Gastroesophageal sphincter (tissue), 3 donors: Measurements from ENCODE around the gene KLF7.

Experiments
- CTCF ChIP-seq, 4 experiments: fragments of 200-600 bp in 2 of 4; fragments of 450-650 bp in 2 of 4; sonication (generic) in 1 of 4; IDR thresholded peaks; one replicate each; pipeline ENCODE4 v1.5.1; 2017 to 2019; ENCODE audit warnings: antibody characterized with exemption in 4 of 4, mild to moderate bottlenecking in 2 of 4, moderate library complexity in 2 of 4
- POLR2A ChIP-seq, 2 donors: fragments of 450-650 bp; IDR thresholded peaks; one replicate each; pipeline ENCODE4 v1.6.1; 2017; ENCODE audit warnings: antibody characterized with exemption in 2 of 2, mild to moderate bottlenecking in 2 of 2, moderate library complexity in 1 of 2
- POLR2AphosphoS5 ChIP-seq: sonication (generic); formaldehyde crosslinking; IDR thresholded peaks from one replicate; pipeline ENCODE4 v1.6.1; 2017; ENCODE audit warnings: antibody characterized with exemption

GRCh38 chr2:207194028-207194427 is 28.3 kb upstream of the KLF7 start:
- TF ChIP-seq POLR2A (IDR thresholded peaks at IDR 0.05), result no peak
- no peak for TF ChIP-seq CTCF (IDR thresholded peaks at IDR 0.05)
- no peak for TF ChIP-seq POLR2AphosphoS5
